Measurements from ENCODE around the gene CAPS2. TPM values are rescaled to one million over a fixed set of nuclear protein-coding genes. Genes with fewer than 3 reads are reported as not detected.
"Not testable (repeated sequence)": the region's sequence is repeated elsewhere in the genome, so short reads cannot be mapped to it uniquely, and the experiment has no call there.

CAPS2 gene
- polyA plus RNA-seq (ENCODE audit: insufficient read length in 4 of 4): 1 to 10 TPM; 7.1 to 8.3 (median 8.0) TPM

- peak; percentile 67 to 75 (median 68) for DNase-seq (ENCODE audit: low read depth in 4 of 4, low spot score in 3 of 4)
Measured at GRCh38 chr12:75329918-75330826, at the start of gene CAPS2. CAPS2 (minus strand) TSS chr12:75330324; CDS start chr12:75326498, 3,826 bp downstream.

- no peak for DNase-seq (ENCODE audit: low read depth in 4 of 4, low spot score in 3 of 4)
Measured at GRCh38 chr12:75378354-75378753, 48.2 kb upstream of the CAPS2 start.

GRCh38 chr12:75374971-75375370 is 44.8 kb upstream of the CAPS2 start:
- no peak for DNase-seq (ENCODE audit: low read depth in 4 of 4, low spot score in 3 of 4)

GRCh38 chr12:75366629-75367028 is 36.5 kb upstream of the CAPS2 start:
- DNase-seq (ENCODE audit: low read depth in 4 of 4, low spot score in 3 of 4): no peak

GRCh38 chr12:75364919-75365318 is 34.8 kb upstream of the CAPS2 start:
- no peak for DNase-seq (ENCODE audit: low read depth in 4 of 4, low spot score in 3 of 4)

- no peak for DNase-seq (ENCODE audit: low read depth in 4 of 4, low spot score in 3 of 4)
Measured at GRCh38 chr12:75361408-75361807, 31.3 kb upstream of the CAPS2 start.

- DNase-seq (ENCODE audit: low read depth in 4 of 4, low spot score in 3 of 4): no peak
Measured at GRCh38 chr12:75360920-75361319, 30.8 kb upstream of the CAPS2 start.

GRCh38 chr12:75354011-75354410 is 23.9 kb upstream of the CAPS2 start:
- DNase-seq (ENCODE audit: low read depth in 4 of 4, low spot score in 3 of 4): no peak

GRCh38 chr12:75350413-75350812 is 20.3 kb upstream of the CAPS2 start:
- no peak for DNase-seq (ENCODE audit: low read depth in 4 of 4, low spot score in 3 of 4)

GRCh38 chr12:75349946-75350345 is 19.8 kb upstream of the CAPS2 start:
- DNase-seq (ENCODE audit: low read depth in 4 of 4, low spot score in 3 of 4): no peak

- DNase-seq (ENCODE audit: low read depth in 4 of 4, low spot score in 3 of 4): not testable (repeated sequence)
Measured at GRCh38 chr12:75346215-75346614, 16.1 kb upstream of the CAPS2 start.

- DNase-seq (ENCODE audit: low read depth in 4 of 4, low spot score in 3 of 4): no peak
Measured at GRCh38 chr12:75345531-75345930, 15.4 kb upstream of the CAPS2 start.

GRCh38 chr12:75341873-75342272 is 11.7 kb upstream of the CAPS2 start:
- DNase-seq (ENCODE audit: low read depth in 4 of 4, low spot score in 3 of 4): no peak

GRCh38 chr12:75337905-75338304 is 7.8 kb upstream of the CAPS2 start:
- no peak for DNase-seq (ENCODE audit: low read depth in 4 of 4, low spot score in 3 of 4)

- DNase-seq (ENCODE audit: low read depth in 4 of 4, low spot score in 3 of 4): peak; percentile 72 to 87 (median 82)
Measured at GRCh38 chr12:75334384-75335030, 4.4 kb upstream of the CAPS2 start, which contains the start of gene GLIPR1L1. GLIPR1L1 (plus strand) TSS chr12:75334670; CDS start chr12:75334729, 59 bp downstream.

- DNase-seq (ENCODE audit: low read depth in 4 of 4, low spot score in 3 of 4): no peak
Measured at GRCh38 chr12:75327642-75328041, 2.5 kb downstream of the CAPS2 start.

GRCh38 chr12:75323663-75324062 is 6.5 kb downstream of the CAPS2 start:
- DNase-seq (ENCODE audit: low read depth in 4 of 4, low spot score in 3 of 4): no peak

GRCh38 chr12:75322464-75322863 is 7.7 kb downstream of the CAPS2 start:
- no peak for DNase-seq (ENCODE audit: low read depth in 4 of 4, low spot score in 3 of 4)

- DNase-seq (ENCODE audit: low read depth in 4 of 4, low spot score in 3 of 4): no peak
Measured at GRCh38 chr12:75317784-75318183, 12.3 kb downstream of the CAPS2 start.

GRCh38 chr12:75315518-75315917 is 14.6 kb downstream of the CAPS2 start:
- DNase-seq (ENCODE audit: low read depth in 4 of 4, low spot score in 3 of 4): no peak

- no peak for DNase-seq (ENCODE audit: low read depth in 4 of 4, low spot score in 3 of 4)
Measured at GRCh38 chr12:75311369-75311768, 18.8 kb downstream of the CAPS2 start.

GRCh38 chr12:75308279-75308678 is 21.8 kb downstream of the CAPS2 start:
- no peak for DNase-seq (ENCODE audit: low read depth in 4 of 4, low spot score in 3 of 4)

All from left renal pelvis (tissue), 4 donors.